ENCODE data around the gene CPNE5. TPM values are rescaled to one million over a fixed set of nuclear protein-coding genes. Genes with fewer than 3 reads are reported as not detected.

Gene CPNE5
- total and polyA plus RNA-seq, 9 of the 15 experiments (the other 6 are each of a cell fraction or from before 2014, with no cell fraction given) = 0.14 to 1.0 (median 0.46) TPM; not detected in 2

GRCh38 chr6:36702656-36703055 is 136.6 kb downstream of the CPNE5 start:
- no peaks in the 10 kb centered on the region for H3K79me2 ChIP-seq (ENCODE audit: control insufficient read depth, insufficient read depth, low read length)
- ATAC-seq (no peak), DNase-seq (ENCODE audit: extremely low read depth in 1 of 4, low spot score in 3 of 4) (no peak), FAIRE-seq (no peak)
- peaks cover 6% of the 10 kb centered on the region; the same call in 1 of the 2 replicates for H4K20me1 ChIP-seq (replicated peaks; ENCODE audit: control insufficient read depth, insufficient read depth, low read length)
- in situ Hi-C loops (cut with MboI) = no loop called here
- H3K27ac ChIP-seq (ENCODE audit: extremely low read depth, low read depth, low read length) = no peak overlapping the region
- intact Hi-C loops (cut with micrococcal nuclease) = loop anchor here (5.0 kb wide), 1 partner anchor 85 kb away; no protein-coding TSS in a partner anchor
- H3K27me3 ChIP-seq (ENCODE audit: control insufficient read depth in 2 of 2, insufficient read depth in 2 of 2, low read length in 2 of 2) = peaks cover 33 to 70% of the 10 kb centered on the region in 2 experiments
- no TSS peak for BruUV-seq (replicated peaks)
- peaks cover 3% of the 10 kb centered on the region for H3K9me1 ChIP-seq (ENCODE audit: control insufficient read depth, insufficient read depth, low read length)
- H2AFZ ChIP-seq (ENCODE audit: low read depth, low read length) = no peak overlapping the region
- peak; percentile 25 to 81; a peak in 1 of 4 replicates for TF ChIP-seq FOXA3 (CRISPR knock-in tag; conservative IDR thresholded peaks at IDR 0.05 in 1 of 2, IDR thresholded peaks at IDR 0.05 in 1 of 2)
- no peak for TF ChIP-seq MYNN (IDR thresholded peaks at IDR 0.05)
- no peak for TF ChIP-seq MYNN (CRISPR knock-in tag; IDR thresholded peaks at IDR 0.05)
- no peak for TF ChIP-seq MITF (IDR thresholded peaks at IDR 0.05)
- TF ChIP-seq HSF4 (CRISPR knock-in tag; IDR thresholded peaks at IDR 0.05; ENCODE audit: borderline replicate concordance) = no peak
- TF ChIP-seq ZNF57 (CRISPR knock-in tag; IDR thresholded peaks at IDR 0.05) = no peak
- CTCF ChIA-PET (ENCODE audit: low intra/inter-chr PET ratio) = no interaction called here
- POLR2A ChIA-PET = interaction anchor here (0.7 kb wide), 2 partner anchors 12 to 88 kb away, joined by 3 to 9 read pairs; no protein-coding TSS in a partner anchor
- H3K4me3 ChIP-seq = no peak overlapping the region
- H3K9ac ChIP-seq (ENCODE audit: insufficient read depth in 1 of 2, low read depth in 2 of 2, low read length in 2 of 2) = no peak overlapping the region; a peak in 1 of 4 replicates
- peaks cover 0 to 5% of the 10 kb centered on the region in 2 experiments; a peak in 2 of 5 replicates for H3K4me1 ChIP-seq (replicated peaks in 1 of 2; ENCODE audit: control insufficient read depth in 2 of 2, insufficient read depth in 2 of 2, low read length in 2 of 2)
- no peaks in the 10 kb centered on the region for H3K9me3 ChIP-seq (replicated peaks; ENCODE audit: control insufficient read depth, insufficient read depth, low read depth, low read length)
- H3K4me2 ChIP-seq (ENCODE audit: insufficient read depth, low read length) = no peak overlapping the region
- H3K36me3 ChIP-seq (ENCODE audit: control insufficient read depth, insufficient read depth, low read length) = no peaks in the 10 kb centered on the region
- 9% methylated on average over 3 of the region's 3 CpGs for WGBS (ENCODE audit: insufficient coverage, low coverage, missing lambda C conversion rate)
